OCI-LY3 (cell line): Measurements from ENCODE around the gene PLEKHA8.

Source experiments
- CTCF ChIP-seq: fragments of 200-600, 300-600 bp; sonication (generic); IDR thresholded peaks from 2 replicates; pipeline ENCODE4 v1.5.1; 2014; ENCODE audit warnings: antibody characterized with exemption, low read length, low read depth
- EZH2phosphoT487 ChIP-seq: fragments of 200-600 bp; shearing (Covaris generic); IDR thresholded peaks from 2 replicates; pipeline ENCODE4 v1.6.1; 2018; ENCODE audit warnings: antibody characterized with exemption, mixed run types, low read depth

- no peak for TF ChIP-seq CTCF
- no peak for TF ChIP-seq EZH2phosphoT487
Measured at GRCh38 chr7:30034501-30034900, 6.3 kb downstream of the PLEKHA8 start.
